Body of pancreas (tissue), 4 donors: Measurements from ENCODE around the gene ADAMTS19.

Experiments used
- CTCF ChIP-seq, 7 experiments: fragments of 450-650 bp in 4 of 7; fragments of 200-600 bp in 3 of 7; sonication (generic) in 3 of 7; IDR thresholded peaks; one replicate each; pipeline ENCODE4 v1.5.1; 2016 to 2019; ENCODE audit warnings: antibody characterized with exemption in 7 of 7
- POLR2A ChIP-seq, 3 donors: fragments of 450-650 bp; IDR thresholded peaks; one replicate each; pipeline ENCODE4 v1.6.1; 2016; ENCODE audit warnings: antibody characterized with exemption in 3 of 3, mild to moderate bottlenecking in 2 of 3

GRCh38 chr5:129506950-129507349 is 46.9 kb downstream of the ADAMTS19 start:
- TF ChIP-seq CTCF (IDR thresholded peaks at IDR 0.05) = no peak
- no peak for TF ChIP-seq POLR2A (IDR thresholded peaks at IDR 0.05)
